Breast epithelium (tissue), 3 donors: ENCODE data around the gene NDFIP2.

Experiments
- CTCF ChIP-seq, 3 donors: fragments of 450-650 bp; IDR thresholded peaks; one replicate each; pipeline ENCODE4 v1.5.1; 2016 to 2017; ENCODE audit warnings: antibody characterized with exemption in 3 of 3, mild to moderate bottlenecking in 3 of 3, moderate library complexity in 3 of 3
- POLR2A ChIP-seq: fragments of 450-650 bp; IDR thresholded peaks from one replicate; pipeline ENCODE4 v1.6.1; 2016; ENCODE audit warnings: antibody characterized with exemption, mild to moderate bottlenecking, moderate library complexity
- POLR2AphosphoS5 ChIP-seq, 3 donors: sonication (generic); formaldehyde crosslinking; IDR thresholded peaks; one replicate each; pipeline ENCODE4 v1.6.1; 2017; ENCODE audit warnings: antibody characterized with exemption in 3 of 3

GRCh38 chr13:79496188-79496587, 15.2 kb downstream of the NDFIP2 start:
- no peak for TF ChIP-seq CTCF (IDR thresholded peaks at IDR 0.05)
- no peak for TF ChIP-seq POLR2A
- no peak for TF ChIP-seq POLR2AphosphoS5 (IDR thresholded peaks at IDR 0.05)
